GM21529 (cell line): ENCODE data around the gene TTC6.

Experiments
- ATAC-seq: cut with Tn5 transposase; IDR thresholded peaks from one replicate; pipeline ENCODE4 v1.9.1; 2021; ENCODE audit not compliant: unreplicated experiment

Gene TTC6

GRCh38 chr14:37585971-37586796, 9.2 kb upstream of the TTC6 start:
- ATAC-seq: no peak

- no peak for ATAC-seq
These were observed 8.7 kb upstream of the TTC6 start for GRCh38 chr14:37586797-37587130.

- ATAC-seq: no peak
These were observed 8.2 kb upstream of the TTC6 start for GRCh38 chr14:37587131-37587803.

GRCh38 chr14:37587881-37588666, 7.4 kb upstream of the TTC6 start:
- ATAC-seq: no peak

GRCh38 chr14:37588667-37588955, 6.8 kb upstream of the TTC6 start:
- ATAC-seq: no peak

GRCh38 chr14:37588956-37589714, 6.3 kb upstream of the TTC6 start:
- no peak for ATAC-seq

- no peak for ATAC-seq
These were observed 5.6 kb upstream of the TTC6 start for GRCh38 chr14:37589715-37590427.

- ATAC-seq: no peak
These were observed 4.8 kb upstream of the TTC6 start for GRCh38 chr14:37590428-37591139.

GRCh38 chr14:37591311-37591940, 4.0 kb upstream of the TTC6 start:
- no peak for ATAC-seq

GRCh38 chr14:37591941-37592481, 3.4 kb upstream of the TTC6 start:
- no peak for ATAC-seq

- no peak for ATAC-seq
These were observed 2.7 kb upstream of the TTC6 start for GRCh38 chr14:37592482-37593408.

GRCh38 chr14:37593511-37594237, 1.8 kb upstream of the TTC6 start:
- ATAC-seq: no peak

GRCh38 chr14:37594238-37594970, 1.0 kb upstream of the TTC6 start:
- ATAC-seq: no peak

- ATAC-seq: no peak
These were observed 586 bp downstream of the TTC6 start for GRCh38 chr14:37595809-37596621.

- no peak for ATAC-seq
These were observed 1.5 kb downstream of the TTC6 start for GRCh38 chr14:37596790-37597472.

- ATAC-seq: no peak
These were observed 2.1 kb downstream of the TTC6 start for GRCh38 chr14:37597538-37597913.
